ENCODE measurements around the gene TOMM20.

TOMM20 gene

DNA sequence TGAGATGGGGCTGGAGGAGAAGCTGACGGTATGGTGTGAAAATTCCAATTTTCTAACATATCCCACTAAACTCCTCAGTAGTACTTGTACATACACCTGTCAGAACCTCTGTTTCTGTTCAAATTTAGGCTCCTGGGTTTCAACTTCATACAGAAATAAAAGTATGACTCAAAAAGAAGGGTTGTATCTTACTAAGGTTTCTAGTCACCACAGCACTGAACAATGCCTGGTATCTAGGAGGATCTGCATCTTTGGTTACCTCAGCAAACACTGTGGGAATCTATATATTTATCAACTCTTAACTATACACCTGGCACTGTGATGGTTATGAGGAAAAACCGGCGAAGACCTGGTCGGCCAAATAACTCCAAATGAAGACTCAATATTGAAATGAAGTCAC lies 18.6 kb upstream of the TOMM20 start:
- TF ChIP-seq GATA3 (IDR thresholded peaks at IDR 0.05; ENCODE audit: low read depth, low read length), result no peak
- TF ChIP-seq GATA2 (IDR thresholded peaks at IDR 0.05; ENCODE audit: low read depth, low read length), result no peak

DNA sequence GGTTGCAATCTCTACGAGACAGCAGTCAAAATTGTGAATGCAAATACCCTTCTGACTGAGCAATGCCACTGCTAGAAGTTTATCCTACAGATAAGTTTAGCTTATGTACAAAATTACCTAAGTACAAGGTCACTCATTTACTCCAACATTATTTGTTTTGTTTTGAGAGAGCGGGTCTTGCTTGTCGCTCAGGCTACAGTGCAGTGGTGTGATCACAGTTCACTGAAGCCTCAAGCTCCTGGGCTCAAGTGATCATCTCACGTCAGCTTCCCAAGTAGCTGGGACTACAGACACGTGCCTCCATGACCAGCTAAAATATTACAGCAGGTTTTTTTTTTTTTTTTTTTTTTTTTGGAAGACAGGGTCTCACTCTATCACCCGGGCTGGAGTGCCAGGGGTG lies 17.0 kb upstream of the TOMM20 start:
- no peak for TF ChIP-seq GATA3 (IDR thresholded peaks at IDR 0.05; ENCODE audit: low read depth, low read length)
- no peak for TF ChIP-seq GATA2 (IDR thresholded peaks at IDR 0.05; ENCODE audit: low read depth, low read length)

DNA sequence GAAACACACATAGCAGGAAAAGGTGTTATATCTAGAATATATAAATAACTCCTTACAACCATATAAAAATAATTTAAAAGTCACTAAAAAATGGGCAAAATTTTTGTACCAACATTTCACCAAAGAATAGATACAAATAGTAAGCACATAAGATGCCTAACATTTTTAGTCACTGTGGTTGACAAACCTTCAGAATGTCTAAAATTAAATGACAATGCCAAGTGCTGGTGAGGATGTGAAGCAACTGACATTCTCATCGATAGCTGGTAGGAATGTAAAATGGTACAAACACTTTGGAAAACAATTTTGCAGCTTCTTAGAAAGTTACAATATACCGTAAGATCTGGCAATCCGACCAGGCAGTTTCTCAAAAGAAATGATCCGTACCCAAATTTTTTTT lies 14.4 kb upstream of the TOMM20 start:
- no peak for TF ChIP-seq GATA2 (IDR thresholded peaks at IDR 0.05; ENCODE audit: low read depth, low read length)
- TF ChIP-seq GATA3 (IDR thresholded peaks at IDR 0.05; ENCODE audit: low read depth, low read length), result no peak

DNA sequence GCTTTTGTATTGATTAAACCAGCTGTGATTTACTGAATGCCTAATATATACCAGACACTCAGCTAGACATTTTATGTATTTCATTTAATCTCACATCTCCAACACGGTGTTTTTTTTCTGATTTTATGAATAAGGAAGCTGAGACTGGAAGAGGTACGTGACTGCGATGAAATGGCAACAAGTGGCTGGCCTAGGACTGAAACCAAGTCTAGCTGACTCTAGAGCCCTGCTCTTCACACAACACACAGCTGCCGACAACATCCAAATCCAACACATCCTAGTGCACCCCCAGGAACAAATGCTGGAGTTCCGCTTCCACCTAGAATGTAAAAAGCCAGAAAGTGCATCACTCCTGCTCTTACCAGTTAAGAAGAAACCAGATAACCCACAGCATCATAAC lies 10.7 kb upstream of the TOMM20 start:
- TF ChIP-seq GATA2 (IDR thresholded peaks at IDR 0.05; ENCODE audit: low read depth, low read length) (no peak), GATA3 (IDR thresholded peaks at IDR 0.05; ENCODE audit: low read depth, low read length) (no peak)

DNA sequence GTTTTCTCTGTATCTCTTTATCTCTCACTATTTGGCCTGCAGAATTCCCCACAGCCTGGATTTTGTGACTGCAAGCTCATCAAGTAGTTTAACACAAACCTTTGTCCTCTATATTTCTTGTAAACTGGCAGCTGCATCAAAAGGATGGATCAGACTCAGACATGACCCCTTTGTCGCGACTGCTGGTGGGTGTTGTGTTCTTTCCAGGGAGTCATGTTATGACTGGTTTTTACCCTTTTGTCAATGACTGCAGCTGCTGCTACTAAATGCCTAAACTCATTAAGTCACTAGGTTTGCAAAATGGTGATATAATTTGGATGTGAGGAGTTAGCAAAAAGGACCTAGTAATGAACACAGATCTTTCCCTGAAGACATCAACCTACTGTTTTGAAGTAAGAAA lies 10.2 kb upstream of the TOMM20 start:
- TF ChIP-seq GATA3 (IDR thresholded peaks at IDR 0.05; ENCODE audit: low read depth, low read length) (no peak), GATA2 (IDR thresholded peaks at IDR 0.05; ENCODE audit: low read depth, low read length) (no peak)

- no peak for TF ChIP-seq GATA3 (IDR thresholded peaks at IDR 0.05; ENCODE audit: low read depth, low read length)
- no peak for TF ChIP-seq GATA2 (IDR thresholded peaks at IDR 0.05; ENCODE audit: low read depth, low read length)
Measured at GRCh38 chr1:235136111-235136510, 7.5 kb upstream of the TOMM20 start.

DNA sequence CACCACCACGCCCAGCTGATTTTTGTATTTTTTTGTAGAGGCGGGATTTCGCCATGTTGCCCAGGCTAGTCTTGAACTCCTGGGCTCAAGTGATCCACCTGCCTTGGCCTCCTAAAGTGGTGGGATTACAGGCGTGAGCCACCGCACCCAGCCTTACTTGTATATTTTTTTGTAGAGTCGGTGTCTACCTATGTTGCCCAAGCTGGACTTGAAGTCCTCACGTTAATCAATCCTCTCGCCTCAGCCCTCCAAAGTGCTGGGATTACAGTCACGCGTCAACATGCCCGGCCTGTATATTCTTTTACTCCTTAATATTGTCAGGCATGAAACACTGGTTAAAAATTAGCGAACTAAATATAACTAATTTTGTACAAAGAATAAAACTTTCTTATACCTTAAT lies 5.5 kb upstream of the TOMM20 start:
- TF ChIP-seq GATA2 (IDR thresholded peaks at IDR 0.05; ENCODE audit: low read depth, low read length) (no peak), GATA3 (IDR thresholded peaks at IDR 0.05; ENCODE audit: low read depth, low read length) (no peak)

- TF ChIP-seq GATA3 (IDR thresholded peaks at IDR 0.05; ENCODE audit: low read depth, low read length) (no peak), GATA2 (IDR thresholded peaks at IDR 0.05; ENCODE audit: low read depth, low read length) (no peak)
Measured at GRCh38 chr1:235133086-235133485, 4.4 kb upstream of the TOMM20 start.

DNA sequence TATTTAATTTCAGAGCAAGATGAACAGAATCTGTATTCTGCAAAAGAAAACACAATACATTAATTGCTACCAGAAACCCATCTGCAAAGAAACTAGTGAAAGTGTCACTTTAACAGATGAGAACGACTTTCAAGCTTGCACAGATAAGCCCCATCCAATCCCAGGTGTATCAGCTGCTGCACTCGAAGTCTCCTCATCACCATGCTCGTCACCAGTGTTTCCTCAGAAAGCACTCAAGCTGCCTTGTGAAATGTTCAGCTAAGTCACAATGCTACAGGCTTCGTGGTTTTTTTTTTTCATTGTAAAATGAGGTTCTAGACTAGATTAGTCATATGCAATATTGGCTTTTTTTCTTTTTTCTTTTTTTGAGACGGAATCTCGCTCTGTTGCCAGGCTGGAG lies 3.3 kb upstream of the TOMM20 start:
- no peak for TF ChIP-seq GATA2 (IDR thresholded peaks at IDR 0.05; ENCODE audit: low read depth, low read length)
- TF ChIP-seq GATA3 (IDR thresholded peaks at IDR 0.05; ENCODE audit: low read depth, low read length), result no peak

GRCh38 chr1:235130766-235131270 lies 2.2 kb upstream of the TOMM20 start:
- TF ChIP-seq GATA2 (IDR thresholded peaks at IDR 0.05; ENCODE audit: low read depth, low read length) (no peak), GATA3 (IDR thresholded peaks at IDR 0.05; ENCODE audit: low read depth, low read length) (no peak)

DNA sequence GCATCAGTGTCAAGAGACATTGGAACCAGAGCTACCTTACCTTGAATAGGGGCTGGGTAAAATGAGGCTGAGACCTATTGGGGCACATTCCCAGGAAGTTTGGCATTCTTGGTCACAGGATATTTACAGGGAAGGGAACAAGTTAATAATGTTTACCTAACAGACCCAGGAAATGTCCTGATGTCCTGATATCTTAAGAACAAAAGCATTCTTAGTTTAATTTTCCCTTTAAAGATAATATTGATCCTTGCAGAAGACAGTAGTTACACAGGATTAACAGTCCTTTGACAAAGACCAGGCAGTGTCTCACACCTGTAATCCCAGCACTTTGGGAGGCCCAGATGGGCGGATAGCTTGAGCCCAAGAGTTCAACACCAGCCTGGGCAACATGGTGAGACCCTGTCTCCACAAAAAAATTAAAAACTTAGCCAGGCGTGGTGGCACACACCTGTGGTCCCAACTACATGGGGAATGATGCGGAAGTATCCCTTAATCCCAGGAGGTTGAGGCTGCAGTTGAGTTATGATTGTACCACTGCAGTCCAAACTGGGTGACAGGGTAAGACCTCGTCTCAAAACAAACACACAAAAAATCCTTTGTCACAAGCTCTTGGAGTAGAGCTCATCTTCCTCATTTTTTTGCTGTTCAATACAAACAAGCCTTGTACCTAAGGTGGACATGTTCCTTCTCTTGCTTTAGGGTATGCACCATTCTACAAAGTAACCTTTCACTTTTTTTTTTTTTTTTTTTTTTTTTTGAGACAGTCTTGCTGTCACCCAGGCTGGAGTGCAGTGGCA lies 1.3 kb upstream of the TOMM20 start:
- TF ChIP-seq GATA3 (IDR thresholded peaks at IDR 0.05; ENCODE audit: low read depth, low read length), result no peak
- no peak for TF ChIP-seq GATA2 (IDR thresholded peaks at IDR 0.05; ENCODE audit: low read depth, low read length)

DNA sequence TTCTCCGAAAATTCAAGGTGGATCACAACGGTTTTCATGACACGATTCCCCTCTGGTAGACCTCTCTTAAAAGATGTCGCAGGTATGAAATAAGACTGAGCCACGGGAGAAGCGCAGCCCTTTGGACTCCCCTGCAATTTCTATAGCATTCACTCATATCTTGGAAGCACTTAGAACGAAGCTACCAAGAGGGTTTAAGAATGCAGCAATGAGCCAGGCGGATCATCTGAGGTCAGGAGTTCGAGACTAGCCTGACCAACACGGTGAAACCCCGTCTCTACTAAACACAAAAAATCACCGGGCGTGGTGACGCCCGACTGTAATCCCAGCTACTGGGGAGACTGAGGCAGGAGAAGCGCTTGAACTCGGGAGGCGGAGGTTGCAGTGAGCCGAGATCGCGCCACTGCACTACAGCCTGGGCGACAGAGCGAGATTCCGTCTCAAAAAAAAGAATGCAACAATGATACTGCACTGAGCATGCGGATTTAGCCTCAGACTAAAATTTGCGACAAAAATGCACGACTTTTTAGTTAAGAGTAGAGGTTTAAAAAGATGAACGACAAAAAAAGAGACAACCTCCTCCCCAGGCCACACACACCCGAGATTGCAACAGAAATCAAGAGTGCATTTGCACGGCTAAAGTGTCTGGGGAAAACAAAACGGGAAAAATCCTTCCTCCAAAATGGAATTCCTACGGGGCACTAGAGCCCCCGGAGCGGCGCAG lies 743 bp downstream of the TOMM20 start:
- TF ChIP-seq GATA3 (IDR thresholded peaks at IDR 0.05; ENCODE audit: low read depth, low read length) (no peak), GATA2 (IDR thresholded peaks at IDR 0.05; ENCODE audit: low read depth, low read length) (no peak)

- no peak for TF ChIP-seq GATA3 (IDR thresholded peaks at IDR 0.05; ENCODE audit: low read depth, low read length)
- TF ChIP-seq GATA2 (IDR thresholded peaks at IDR 0.05; ENCODE audit: low read depth, low read length), result no peak
Measured at GRCh38 chr1:235127203-235127602, 1.4 kb downstream of the TOMM20 start.

GRCh38 chr1:235124665-235125064 lies 4.0 kb downstream of the TOMM20 start:
- TF ChIP-seq GATA2 (IDR thresholded peaks at IDR 0.05; ENCODE audit: low read depth, low read length) (no peak), GATA3 (IDR thresholded peaks at IDR 0.05; ENCODE audit: low read depth, low read length) (no peak)

- TF ChIP-seq GATA2 (IDR thresholded peaks at IDR 0.05; ENCODE audit: low read depth, low read length), result no peak
- no peak for TF ChIP-seq GATA3 (IDR thresholded peaks at IDR 0.05; ENCODE audit: low read depth, low read length)
Measured at GRCh38 chr1:235124111-235124510, 4.5 kb downstream of the TOMM20 start.

Data from SH-SY5Y (cell line).